LNCAP (cell line): ENCODE measurements around the gene ARID4B.

ENCODE experiments used
- CTCF ChIP-seq: fragments of 450-650 bp; IDR thresholded peaks from 2 replicates; pipeline ENCODE4 v1.5.1; 2017; ENCODE audit warnings: mild to moderate bottlenecking

Gene ARID4B

DNA sequence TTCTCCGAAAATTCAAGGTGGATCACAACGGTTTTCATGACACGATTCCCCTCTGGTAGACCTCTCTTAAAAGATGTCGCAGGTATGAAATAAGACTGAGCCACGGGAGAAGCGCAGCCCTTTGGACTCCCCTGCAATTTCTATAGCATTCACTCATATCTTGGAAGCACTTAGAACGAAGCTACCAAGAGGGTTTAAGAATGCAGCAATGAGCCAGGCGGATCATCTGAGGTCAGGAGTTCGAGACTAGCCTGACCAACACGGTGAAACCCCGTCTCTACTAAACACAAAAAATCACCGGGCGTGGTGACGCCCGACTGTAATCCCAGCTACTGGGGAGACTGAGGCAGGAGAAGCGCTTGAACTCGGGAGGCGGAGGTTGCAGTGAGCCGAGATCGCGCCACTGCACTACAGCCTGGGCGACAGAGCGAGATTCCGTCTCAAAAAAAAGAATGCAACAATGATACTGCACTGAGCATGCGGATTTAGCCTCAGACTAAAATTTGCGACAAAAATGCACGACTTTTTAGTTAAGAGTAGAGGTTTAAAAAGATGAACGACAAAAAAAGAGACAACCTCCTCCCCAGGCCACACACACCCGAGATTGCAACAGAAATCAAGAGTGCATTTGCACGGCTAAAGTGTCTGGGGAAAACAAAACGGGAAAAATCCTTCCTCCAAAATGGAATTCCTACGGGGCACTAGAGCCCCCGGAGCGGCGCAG, 200.1 kb downstream of the ARID4B start:
- TF ChIP-seq CTCF, result no peak

- TF ChIP-seq CTCF, result no peak
These were observed 200.8 kb downstream of the ARID4B start for GRCh38 chr1:235127203-235127602.

GRCh38 chr1:235124665-235125064, 203.3 kb downstream of the ARID4B start:
- TF ChIP-seq CTCF, result no peak

DNA sequence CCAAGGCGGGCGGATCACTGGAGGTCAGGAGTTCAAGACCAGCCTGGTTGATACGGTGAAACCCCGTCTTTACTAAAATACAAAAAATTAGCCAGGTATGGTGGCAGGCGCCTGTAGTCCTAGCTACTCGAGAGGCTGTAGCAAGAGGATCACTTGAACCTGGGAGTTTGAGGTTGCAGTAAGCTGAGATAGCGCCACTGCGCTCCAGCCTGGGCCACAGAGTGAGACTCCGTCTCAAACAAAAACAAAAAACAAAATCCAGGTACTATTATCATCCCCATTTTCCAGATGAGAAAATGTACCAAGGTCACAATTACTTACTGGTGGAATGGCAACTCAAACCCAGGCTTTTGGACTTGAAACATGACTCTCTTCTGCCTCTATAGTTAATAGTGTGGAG, 203.9 kb downstream of the ARID4B start:
- TF ChIP-seq CTCF, result no peak

GRCh38 chr1:235122348-235122747, 205.6 kb downstream of the ARID4B start:
- TF ChIP-seq CTCF, result no peak
